ENCODE measurements around the gene MYBPC1.
"Not testable (repeated sequence)": the region's sequence is repeated elsewhere in the genome, so short reads cannot be mapped to it uniquely, and the experiment has no call there.

The MYBPC1 gene

GRCh38 chr12:101594700-101595099 is at the start of gene MYBPC1:
Gene MYBPC1 (plus strand): TSS chr12:101594971. CDS start chr12:101595071, 100 bp downstream.
- peak; percentile 35 for DNase-seq (ENCODE audit: extremely low spot score)
- TF ChIP-seq PKNOX1 (IDR thresholded peaks at IDR 0.05) = peak; percentile 74
- no peak for TF ChIP-seq LEF1 (IDR thresholded peaks at IDR 0.05; ENCODE audit: borderline replicate concordance)
- no peak for TF ChIP-seq ARNT (IDR thresholded peaks at IDR 0.05)
- no peak for TF ChIP-seq FOXK2 (IDR thresholded peaks at IDR 0.05)
- no peak for TF ChIP-seq SUZ12 (IDR thresholded peaks at IDR 0.05)
- TF ChIP-seq TARDBP (IDR thresholded peaks at IDR 0.05) = no peak
- CTCF ChIA-PET = no interaction called here
- POLR2A ChIA-PET = no interaction called here

- ChIA-PET CTCF (no interaction called here), POLR2A (no interaction called here)
- DNase-seq (ENCODE audit: extremely low spot score) = no peak
- TF ChIP-seq HDGF (IDR thresholded peaks at IDR 0.05; ENCODE audit: borderline replicate concordance) (no peak), FOXM1 (IDR thresholded peaks at IDR 0.05; ENCODE audit: borderline replicate concordance) (no peak), NFRKB (IDR thresholded peaks at IDR 0.05) (no peak), CTBP1 (IDR thresholded peaks at IDR 0.05; ENCODE audit: borderline replicate concordance) (no peak), BHLHE40 (IDR thresholded peaks at IDR 0.05; ENCODE audit: borderline replicate concordance) (no peak), TARDBP (IDR thresholded peaks at IDR 0.05) (no peak), ZNF384 (IDR thresholded peaks at IDR 0.05) (no peak), ARNT (IDR thresholded peaks at IDR 0.05) (no peak), FOXA1 (IDR thresholded peaks at IDR 0.05) (no peak), SP1 (IDR thresholded peaks at IDR 0.05) (no peak), LEF1 (IDR thresholded peaks at IDR 0.05; ENCODE audit: borderline replicate concordance) (no peak), FOXK2 (IDR thresholded peaks at IDR 0.05) (no peak), L3MBTL2 (conservative IDR thresholded peaks at IDR 0.05) (no peak), PKNOX1 (IDR thresholded peaks at IDR 0.05) (no peak), ELF4 (IDR thresholded peaks at IDR 0.05) (no peak), SUZ12 (IDR thresholded peaks at IDR 0.05) (no peak)
Measured at GRCh38 chr12:101551362-101552114, 43.2 kb upstream of the MYBPC1 start.

- DNase-seq (ENCODE audit: extremely low spot score) = no peak
- CTCF ChIA-PET = no interaction called here
- TF ChIP-seq FOXK2 (IDR thresholded peaks at IDR 0.05) (no peak), PKNOX1 (IDR thresholded peaks at IDR 0.05) (no peak), FOXM1 (IDR thresholded peaks at IDR 0.05; ENCODE audit: borderline replicate concordance) (no peak), ARNT (IDR thresholded peaks at IDR 0.05) (no peak), CTBP1 (IDR thresholded peaks at IDR 0.05; ENCODE audit: borderline replicate concordance) (no peak)
- POLR2A ChIA-PET = no interaction called here
Measured at GRCh38 chr12:101552277-101552676, 42.5 kb upstream of the MYBPC1 start.

- no peak for TF ChIP-seq FOXA1 (IDR thresholded peaks at IDR 0.05)
- TF ChIP-seq TARDBP (IDR thresholded peaks at IDR 0.05) = no peak
- TF ChIP-seq SP1 (IDR thresholded peaks at IDR 0.05) = no peak
- TF ChIP-seq SUZ12 (IDR thresholded peaks at IDR 0.05) = no peak
- no peak for TF ChIP-seq ARNT (IDR thresholded peaks at IDR 0.05)
- no peak for TF ChIP-seq NFRKB (IDR thresholded peaks at IDR 0.05)
- TF ChIP-seq FOXM1 (IDR thresholded peaks at IDR 0.05; ENCODE audit: borderline replicate concordance) = no peak
- TF ChIP-seq L3MBTL2 (conservative IDR thresholded peaks at IDR 0.05) = no peak
- no peak for TF ChIP-seq FOXK2 (IDR thresholded peaks at IDR 0.05)
- TF ChIP-seq CTBP1 (IDR thresholded peaks at IDR 0.05; ENCODE audit: borderline replicate concordance) = no peak
- TF ChIP-seq ELF4 (IDR thresholded peaks at IDR 0.05) = no peak
- no peak for TF ChIP-seq HDGF (IDR thresholded peaks at IDR 0.05; ENCODE audit: borderline replicate concordance)
- CTCF ChIA-PET = no interaction called here
- POLR2A ChIA-PET = no interaction called here
- DNase-seq (ENCODE audit: extremely low spot score) = no peak
Measured at GRCh38 chr12:101557094-101557493, 37.7 kb upstream of the MYBPC1 start.

- DNase-seq (ENCODE audit: extremely low spot score); POLR2A ChIA-PET; CTCF ChIA-PET: not testable (repeated sequence)
Measured at GRCh38 chr12:101558726-101559125, 36.0 kb upstream of the MYBPC1 start.

- ChIA-PET CTCF (interaction anchor here (0.6 kb wide), 1 partner anchor 41 kb away, joined by 3 read pairs; no protein-coding TSS in a partner anchor), POLR2A (no interaction called here)
- TF ChIP-seq TARDBP (IDR thresholded peaks at IDR 0.05) (no peak), SP1 (IDR thresholded peaks at IDR 0.05) (no peak), ELF4 (IDR thresholded peaks at IDR 0.05) (no peak), PKNOX1 (IDR thresholded peaks at IDR 0.05) (no peak), LEF1 (IDR thresholded peaks at IDR 0.05; ENCODE audit: borderline replicate concordance) (no peak), FOXK2 (IDR thresholded peaks at IDR 0.05) (no peak), ARNT (IDR thresholded peaks at IDR 0.05) (no peak), BHLHE40 (IDR thresholded peaks at IDR 0.05; ENCODE audit: borderline replicate concordance) (no peak), ZNF384 (IDR thresholded peaks at IDR 0.05) (no peak), HDGF (IDR thresholded peaks at IDR 0.05; ENCODE audit: borderline replicate concordance) (no peak), FOXM1 (IDR thresholded peaks at IDR 0.05; ENCODE audit: borderline replicate concordance) (no peak), SUZ12 (IDR thresholded peaks at IDR 0.05) (no peak), CTBP1 (IDR thresholded peaks at IDR 0.05; ENCODE audit: borderline replicate concordance) (no peak), FOXA1 (IDR thresholded peaks at IDR 0.05) (no peak), NFRKB (IDR thresholded peaks at IDR 0.05) (no peak), L3MBTL2 (conservative IDR thresholded peaks at IDR 0.05) (no peak)
- no peak for DNase-seq (ENCODE audit: extremely low spot score)
Measured at GRCh38 chr12:101563212-101563611, 31.6 kb upstream of the MYBPC1 start.

All from HEK293T (cell line).